NCI-H510A (cell line): Measurements from ENCODE around the gene CREG1.
A peak's percentile ranks its signal among the peaks of the same experiment; 100 is the strongest.
"Not testable (repeated sequence)": the region's sequence is repeated elsewhere in the genome, so short reads cannot be mapped to it uniquely, and the experiment has no call there.

Experiments
- DNase-seq: peaks from one replicate; lab custom pipeline; 2025; lab: John Stamatoyannopoulos, UW

Gene CREG1

GRCh38 chr1:167564612-167565270 lies 11.2 kb upstream of the CREG1 start:
- no peak for DNase-seq

GRCh38 chr1:167563579-167564246 lies 10.2 kb upstream of the CREG1 start:
- peak; percentile 32 for DNase-seq

DNA sequence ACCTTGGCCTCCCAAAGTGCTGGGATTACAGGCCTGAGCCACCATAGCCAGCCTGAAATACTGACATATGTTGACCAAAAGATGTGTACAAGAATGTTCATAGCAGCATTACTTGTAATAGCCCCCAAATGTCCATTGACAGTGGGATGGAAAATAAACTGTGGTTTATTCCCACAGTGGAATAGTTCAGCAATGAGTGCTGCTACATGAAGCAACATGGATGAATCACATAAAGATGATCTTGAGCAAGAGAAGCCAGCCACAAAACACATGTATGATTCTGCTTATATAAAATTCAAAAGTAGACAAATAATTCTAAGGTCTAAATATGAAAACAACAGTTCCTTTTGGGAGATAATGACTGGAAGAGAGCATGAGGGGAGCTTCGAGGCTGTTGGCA lies 9.1 kb upstream of the CREG1 start:
- no peak for DNase-seq

GRCh38 chr1:167561753-167562152 lies 8.2 kb upstream of the CREG1 start:
- no peak for DNase-seq

DNA sequence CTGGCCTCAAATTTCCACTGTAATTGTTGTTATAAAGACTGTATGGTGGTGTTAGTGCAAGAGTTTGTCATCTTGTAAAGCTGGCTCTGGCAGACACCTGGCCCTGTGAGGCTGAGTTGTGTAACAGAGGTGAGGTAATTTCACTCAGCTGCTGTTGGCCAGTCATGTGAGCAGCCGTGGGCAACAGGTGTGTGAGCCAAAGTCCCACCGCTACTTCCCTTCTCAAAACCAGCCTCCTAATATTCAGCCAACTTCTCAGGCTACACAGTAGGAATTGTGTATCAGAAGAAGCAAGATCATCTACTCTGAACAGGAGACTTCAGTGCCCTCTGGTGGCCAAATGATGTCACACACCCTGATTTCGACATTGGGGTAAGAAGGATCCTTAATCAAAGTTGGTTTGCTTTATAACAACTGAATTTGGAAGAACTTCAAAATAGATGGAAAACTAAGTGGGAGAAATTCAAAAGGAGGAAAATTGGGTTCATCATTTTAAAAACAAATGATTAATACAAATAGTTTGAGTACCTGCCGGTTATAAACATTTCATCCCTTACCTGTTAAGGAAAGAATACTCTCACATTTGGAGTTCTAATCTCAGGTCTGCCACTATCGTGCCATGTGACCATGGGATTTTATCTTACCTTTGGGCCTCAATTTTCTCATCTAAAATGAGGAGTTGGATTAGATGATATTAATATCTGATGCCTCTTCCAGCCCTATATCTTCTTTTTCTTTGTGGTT lies 2.6 kb upstream of the CREG1 start:
- DNase-seq, result peak; percentile 41

DNA sequence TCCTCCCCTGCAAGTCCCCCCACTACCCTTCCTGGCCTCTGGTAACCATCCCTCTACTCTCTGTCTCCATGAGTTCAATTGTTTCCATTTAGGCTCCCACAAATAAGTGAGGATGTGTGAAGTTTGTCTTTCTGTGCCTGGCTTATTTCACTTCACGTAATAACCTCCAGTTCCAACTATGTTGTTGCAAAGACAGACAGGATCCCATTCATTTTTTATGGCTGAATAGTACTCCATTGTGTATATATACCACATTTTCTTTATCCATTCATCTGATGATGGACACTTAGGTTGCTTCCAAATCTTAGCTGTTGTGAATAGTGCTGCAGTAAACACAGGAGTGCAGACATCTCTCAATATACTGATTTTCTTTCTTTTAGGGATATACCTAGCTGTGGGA lies 1.5 kb upstream of the CREG1 start:
- not testable (repeated sequence) for DNase-seq

- no peak for DNase-seq
These were observed 642 bp upstream of the CREG1 start for GRCh38 chr1:167554028-167554779.

DNA sequence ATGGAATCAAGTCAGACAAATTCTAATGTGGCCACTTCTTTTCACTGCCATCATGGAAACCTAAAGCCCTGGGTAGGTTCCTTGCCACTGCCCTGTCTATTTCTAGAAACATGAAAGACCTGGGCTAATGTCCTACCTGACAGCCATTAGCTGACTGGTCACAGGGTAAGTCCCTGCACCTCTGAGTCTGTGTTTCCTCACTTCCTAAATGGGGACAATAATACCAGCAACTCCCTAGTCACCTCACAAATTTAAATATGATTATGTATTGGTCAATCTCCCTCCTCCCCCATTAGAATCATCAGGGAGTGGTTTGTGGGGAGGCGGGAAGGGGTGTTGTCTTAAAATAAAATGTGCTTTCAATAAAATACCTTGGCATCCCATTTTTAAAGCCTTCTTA lies 2.2 kb downstream of the CREG1 start:
- no peak for DNase-seq

DNA sequence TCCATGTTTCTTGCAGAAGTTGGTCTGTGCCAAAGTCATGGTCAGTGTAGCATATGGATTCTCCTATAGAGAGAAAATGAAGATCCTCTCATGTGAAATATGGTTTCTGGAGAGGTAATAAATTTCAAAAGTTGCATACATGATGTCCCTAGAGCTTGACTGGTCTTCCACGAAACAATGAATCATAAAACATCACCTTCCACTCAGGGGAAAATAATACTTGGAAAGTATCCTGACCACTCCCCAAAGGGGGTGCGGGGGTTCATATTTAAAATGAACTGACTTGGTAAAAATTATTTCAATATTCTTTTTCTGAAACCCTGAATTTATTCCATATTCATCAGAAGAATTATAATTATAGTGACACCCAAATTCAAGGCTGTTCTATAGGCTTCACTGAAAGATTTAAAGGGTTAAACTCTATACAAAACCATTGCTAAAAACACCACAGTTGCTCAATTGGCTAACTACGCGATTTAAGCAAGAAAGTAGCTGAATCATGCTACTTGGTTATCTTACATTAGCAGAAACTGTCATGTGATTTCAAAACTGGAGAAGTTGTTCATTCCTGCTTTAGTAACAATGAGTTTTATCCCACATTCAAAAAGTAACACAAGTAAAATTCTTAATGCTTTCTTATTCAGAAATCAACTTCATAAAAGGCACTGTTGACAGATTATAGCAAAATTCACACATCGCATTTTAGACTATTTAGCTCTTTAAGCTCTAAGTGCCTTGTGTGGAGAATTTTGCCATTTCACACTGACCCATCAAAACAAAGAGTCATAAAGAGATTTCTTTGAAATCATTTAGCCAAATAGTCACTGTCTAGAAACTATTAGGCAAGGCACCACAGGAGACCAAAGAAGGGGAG lies 5.3 kb downstream of the CREG1 start:
- DNase-seq, result no peak

DNA sequence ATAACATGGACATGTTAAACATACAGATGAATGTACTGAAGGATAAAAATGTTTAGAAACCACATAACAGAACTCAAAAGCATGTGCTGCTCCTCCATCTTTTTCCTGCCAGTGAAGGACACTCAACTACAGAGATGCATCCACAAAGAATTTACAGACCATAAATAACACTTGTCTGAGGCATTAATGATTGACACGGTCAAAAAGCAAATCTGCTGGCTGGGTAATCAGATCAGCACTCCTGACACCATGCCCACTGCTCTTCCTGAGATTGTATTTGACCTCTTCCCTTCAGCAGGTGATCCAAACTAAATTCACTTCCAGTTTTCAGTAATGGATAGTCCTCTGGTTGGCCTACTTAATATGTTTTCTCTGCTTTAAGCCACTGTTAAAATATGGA lies 6.6 kb downstream of the CREG1 start:
- DNase-seq, result no peak

DNA sequence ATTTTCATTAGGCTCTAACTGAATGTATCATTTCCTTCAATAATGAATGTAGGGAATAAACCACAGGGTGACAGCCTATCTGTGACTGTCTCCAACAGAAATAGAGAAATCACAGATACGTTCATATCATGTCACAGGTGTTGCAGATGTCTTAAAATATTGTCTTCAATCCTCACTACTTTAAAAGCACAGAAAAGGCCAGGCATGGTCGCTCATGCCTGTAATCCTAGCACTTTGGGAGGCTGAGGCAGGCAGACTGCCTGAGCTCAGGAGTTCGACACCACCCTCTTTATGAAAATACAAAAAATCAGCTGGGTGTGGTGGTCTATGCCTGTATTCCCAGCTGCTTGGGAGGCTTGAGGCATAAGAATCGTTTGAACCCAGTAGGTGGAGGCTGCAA lies 8.2 kb downstream of the CREG1 start:
- DNase-seq, result no peak

DNA sequence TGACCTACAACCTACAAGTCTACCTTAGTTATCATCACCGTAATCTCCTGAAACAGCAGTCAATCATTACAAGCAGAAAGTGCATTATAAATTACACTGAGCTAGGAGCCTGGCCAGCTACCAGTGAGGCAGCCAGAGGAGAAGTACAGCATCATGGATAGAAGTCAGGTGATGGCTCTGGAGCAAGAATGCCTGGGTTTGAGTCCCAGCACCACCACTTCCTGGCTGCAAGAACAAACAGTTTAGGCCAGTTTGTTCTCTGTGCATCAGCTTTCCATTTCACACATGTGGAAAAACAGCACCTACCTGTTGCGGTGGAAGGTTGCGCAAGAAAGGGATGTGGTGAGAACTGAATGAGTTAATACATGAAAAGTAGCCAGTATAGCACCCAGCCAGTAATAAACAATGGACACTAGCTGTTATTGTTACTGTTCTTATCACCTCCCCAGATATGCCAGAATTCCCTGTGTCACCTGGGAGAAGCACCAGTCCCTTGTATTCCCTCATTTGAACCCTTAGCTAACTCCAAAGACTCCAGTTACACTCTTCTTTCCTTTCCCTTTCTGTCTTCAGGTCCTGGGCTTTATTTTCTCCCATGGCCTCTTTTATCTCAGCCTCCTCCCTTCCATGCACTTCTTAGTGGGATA lies 9.0 kb downstream of the CREG1 start:
- no peak for DNase-seq

GRCh38 chr1:167543199-167543990 lies 10.2 kb downstream of the CREG1 start:
- DNase-seq, result no peak

DNA sequence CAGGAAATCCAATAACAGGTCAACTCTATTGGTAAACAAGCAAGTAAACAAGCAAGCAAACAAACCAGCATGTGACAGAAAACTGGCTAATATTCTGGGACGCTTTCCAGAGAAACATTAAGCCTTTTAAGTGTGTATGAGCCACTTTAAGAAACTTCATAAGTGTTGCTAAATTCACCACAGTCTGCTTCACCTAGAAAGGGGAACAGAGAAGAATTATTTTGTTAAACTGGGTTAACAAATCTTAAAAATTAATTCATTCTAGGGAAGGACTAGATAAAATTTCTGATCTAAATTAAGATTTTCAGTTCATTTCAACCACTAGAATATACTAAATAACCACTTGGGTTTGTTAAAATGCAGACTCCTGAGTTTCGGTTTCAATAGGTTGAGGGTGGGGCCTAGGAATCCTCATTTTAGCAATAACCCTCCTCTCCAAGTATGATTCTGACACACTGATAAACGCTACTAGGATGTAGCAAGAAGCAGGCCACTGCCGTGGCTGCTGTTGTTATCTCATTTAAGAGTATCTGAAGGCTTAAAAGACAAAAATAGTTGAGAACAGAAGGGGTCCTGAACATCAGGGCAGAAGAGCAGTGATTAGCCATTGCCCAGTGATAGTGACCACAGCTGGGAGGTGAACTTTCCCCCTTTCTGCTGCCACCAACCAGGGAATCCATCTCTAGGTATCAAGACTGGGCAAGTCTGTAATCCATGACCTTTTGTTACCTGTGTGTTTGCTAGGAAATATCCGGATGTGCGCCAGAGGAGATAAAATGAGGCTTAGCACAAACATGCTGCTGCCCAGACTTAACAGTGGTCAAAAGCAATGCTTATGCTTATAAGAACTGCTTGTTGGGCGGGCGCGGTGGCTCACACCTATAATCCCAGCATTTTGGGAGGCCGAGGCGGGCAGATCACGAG lies 11.2 kb downstream of the CREG1 start:
- DNase-seq, result no peak

DNA sequence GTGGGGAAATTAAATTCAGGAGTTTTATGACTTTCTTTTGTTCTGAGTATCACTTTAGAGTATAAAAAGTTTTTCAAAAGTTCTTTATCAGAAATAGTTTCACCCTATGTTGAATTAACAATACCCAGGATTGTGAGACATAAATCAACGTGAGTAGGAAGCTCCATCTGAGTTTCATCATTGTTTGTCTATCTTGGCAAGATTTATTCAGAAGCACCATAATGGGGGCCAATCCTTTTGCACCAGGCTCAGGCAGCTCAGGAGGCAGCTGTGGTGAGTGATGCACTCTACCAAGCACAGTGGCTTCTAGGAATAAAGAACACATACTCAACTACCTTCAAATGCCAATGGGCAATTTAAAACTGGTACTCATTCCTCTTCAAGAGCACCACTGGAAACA lies 12.0 kb downstream of the CREG1 start:
- DNase-seq, result no peak

DNA sequence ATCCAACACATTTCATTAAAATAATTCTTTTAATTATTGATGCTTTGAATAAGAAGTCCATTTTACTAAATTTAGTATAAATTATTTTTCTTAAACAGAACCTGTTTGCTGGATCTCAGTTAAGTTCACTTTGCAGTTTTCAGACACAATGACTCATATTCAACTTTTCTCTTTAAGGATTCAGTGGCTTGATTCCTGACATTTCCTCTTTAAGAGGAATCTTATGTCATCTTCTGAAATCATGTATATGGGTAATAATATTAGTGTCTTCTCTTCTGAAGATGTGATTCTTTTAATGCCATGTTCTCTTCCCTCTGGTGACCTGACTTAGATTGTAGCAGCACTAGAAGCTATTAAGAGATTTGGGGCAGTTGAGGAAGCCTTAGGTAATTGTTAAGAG lies 12.6 kb downstream of the CREG1 start:
- no peak for DNase-seq

DNA sequence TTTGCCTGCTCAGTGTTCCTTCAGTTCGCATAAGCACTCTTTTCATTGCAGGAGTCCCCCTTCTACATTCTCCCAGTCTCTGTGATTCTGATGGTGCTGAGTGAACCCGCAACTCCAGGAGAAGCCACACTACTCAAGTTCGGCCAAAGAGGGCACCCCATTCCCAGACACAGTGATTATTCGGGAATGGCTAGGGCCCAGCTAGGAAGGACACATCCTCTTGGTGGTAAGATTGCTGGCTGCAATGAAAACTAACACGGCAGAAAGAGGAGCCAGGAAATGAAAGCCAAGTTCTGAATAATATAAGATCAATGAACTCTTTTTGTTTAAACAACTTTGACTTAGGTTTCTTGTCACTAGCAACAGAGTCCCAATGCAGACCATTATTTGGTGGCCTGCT lies 14.9 kb downstream of the CREG1 start:
- DNase-seq, result no peak

- DNase-seq, result no peak
These were observed 19.7 kb downstream of the CREG1 start for GRCh38 chr1:167533851-167534300.
